K562 (cell line): Measurements from ENCODE around the gene HNRNPK. TPM values are rescaled to one million over a fixed set of nuclear protein-coding genes. Genes with fewer than 3 reads are reported as not detected.

Source experiments
- CTBP1 ChIP-seq: fragments of 450-650 bp; IDR thresholded peaks from 2 replicates; pipeline ENCODE4 v1.6.1; 2016; ENCODE audit warnings: borderline replicate concordance
- GTF2E2 ChIP-seq: fragments of 200-800 bp; sonication (Bioruptor generic); IDR thresholded peaks from 2 replicates; pipeline ENCODE4 v1.6.1; 2016; ENCODE audit warnings: missing genetic modification characterization, missing compliant biosample characterization
- LEF1 ChIP-seq: fragments of 450-650 bp; IDR thresholded peaks from 2 replicates; pipeline ENCODE4 v1.6.1; 2016; ENCODE audit warnings: mild to moderate bottlenecking
- MCM3 ChIP-seq: fragments of 450-650 bp; IDR thresholded peaks from 2 replicates; pipeline ENCODE4 v1.6.1; 2016
- TBL1XR1 ChIP-seq, 2 experiments: IDR thresholded peaks; 2 replicates each; pipeline ENCODE4 v1.6.1; 2012; ENCODE audit warnings: improper control_type of control experiment in 2 of 2, low read length in 2 of 2, mild to moderate bottlenecking in 1 of 2
- ZNF408 ChIP-seq: fragments of 250-450 bp; sonication (Bioruptor Pico); IDR thresholded peaks from 2 replicates; pipeline ENCODE4 v1.4.0; 2020; ENCODE audit warnings: low read depth, mild to moderate bottlenecking, moderate library complexity
- ZNF695 ChIP-seq: fragments of 450-650 bp; formaldehyde crosslinking; IDR thresholded peaks from 2 replicates; pipeline ENCODE4 v1.4.0; 2020; ENCODE audit warnings: mild to moderate bottlenecking, moderate library complexity
- ZNF699 ChIP-seq: fragments of 250-450 bp; sonication (Bioruptor Pico); IDR thresholded peaks from 2 replicates; pipeline ENCODE4 v1.8.0; 2021; ENCODE audit warnings: mild to moderate bottlenecking, moderate library complexity; ENCODE audit not compliant: insufficient replicate concordance
- ZNF77 ChIP-seq: fragments of 250-450 bp; sonication (Bioruptor Pico); IDR thresholded peaks from 2 replicates; pipeline ENCODE4 v1.5.0; 2020
- polyA plus RNA-seq, 8 experiments: library from polyadenylated mRNA; depleted of rRNA in 4 of 8; stranded (reverse) in 5 of 8; unstranded in 3 of 8; fragments of >200 nt; fragmentation: Nextera tagmentation in 2 of 8; fragmentation: Illumina TruSeq in 1 of 8; extraction: Ambion mirVana in 2 of 8; extraction: Trizol in 1 of 8; gene quantifications; 2 replicates each; pipeline versions ENCODE4 v1.2.1 to v1.2.3, GENCODE V29; 2011 to 2014; ENCODE audit warnings: inconsistent platforms in 1 of 8, missing spikeins in 1 of 8
- total RNA-seq, 7 experiments: library from RNA; depleted of rRNA in 6 of 7; stranded (reverse); fragments of >200 nt in 6 of 7; fragmentation: Illumina TruSeq in 2 of 7; extraction: Trizol in 2 of 7; gene quantifications; 2 replicates each; pipeline versions ENCODE4 v1.2.1 to v1.2.3, GENCODE V29; 2011 to 2021; ENCODE audit warnings: low replicate concordance in 1 of 7
- TF ChIP-seq, protein P1 (sequence below): fragments of 250-450 bp; sonication (Bioruptor Pico); IDR thresholded peaks from 2 replicates; pipeline ENCODE4 v1.4.0; 2020; ENCODE audit warnings: mild to moderate bottlenecking, moderate library complexity
- TF ChIP-seq, protein P2 (sequence below): fragments of 450-650 bp; formaldehyde crosslinking; IDR thresholded peaks from 2 replicates; pipeline ENCODE4 v1.4.0; 2020; ENCODE audit warnings: mild to moderate bottlenecking, moderate library complexity
- TF ChIP-seq, protein P3 (sequence below): fragments of 250-450 bp; sonication (Bioruptor Pico); IDR thresholded peaks from 2 replicates; pipeline ENCODE4 v1.8.0; 2021; ENCODE audit warnings: borderline replicate concordance, mild to moderate bottlenecking, moderate library complexity; ENCODE audit not compliant: poor library complexity, severe bottlenecking
- TF ChIP-seq, protein P4 (sequence below): fragments of 250-450 bp; sonication (Bioruptor Pico); IDR thresholded peaks from 2 replicates; pipeline ENCODE4 v1.4.0; 2020; ENCODE audit warnings: mild to moderate bottlenecking, moderate library complexity, borderline replicate concordance
- TF ChIP-seq, protein P5 (sequence below): IDR thresholded peaks from 2 replicates; pipeline ENCODE4 v1.6.1; 2012; ENCODE audit warnings: low read depth, low read length, improper control_type of control experiment, borderline replicate concordance
- TF ChIP-seq, protein P6 (sequence below): fragments of 250-450 bp; sonication (Bioruptor Pico); IDR thresholded peaks from 2 replicates; pipeline ENCODE4 v1.8.0; 2022; ENCODE audit warnings: moderate library complexity, mild to moderate bottlenecking, inconsistent platforms

The HNRNPK gene
- total and polyA plus RNA-seq, 9 of the 15 experiments (the other 6 are each of a cell fraction or from before 2014, with no cell fraction given): 224 to 883 (median 618) TPM

DNA sequence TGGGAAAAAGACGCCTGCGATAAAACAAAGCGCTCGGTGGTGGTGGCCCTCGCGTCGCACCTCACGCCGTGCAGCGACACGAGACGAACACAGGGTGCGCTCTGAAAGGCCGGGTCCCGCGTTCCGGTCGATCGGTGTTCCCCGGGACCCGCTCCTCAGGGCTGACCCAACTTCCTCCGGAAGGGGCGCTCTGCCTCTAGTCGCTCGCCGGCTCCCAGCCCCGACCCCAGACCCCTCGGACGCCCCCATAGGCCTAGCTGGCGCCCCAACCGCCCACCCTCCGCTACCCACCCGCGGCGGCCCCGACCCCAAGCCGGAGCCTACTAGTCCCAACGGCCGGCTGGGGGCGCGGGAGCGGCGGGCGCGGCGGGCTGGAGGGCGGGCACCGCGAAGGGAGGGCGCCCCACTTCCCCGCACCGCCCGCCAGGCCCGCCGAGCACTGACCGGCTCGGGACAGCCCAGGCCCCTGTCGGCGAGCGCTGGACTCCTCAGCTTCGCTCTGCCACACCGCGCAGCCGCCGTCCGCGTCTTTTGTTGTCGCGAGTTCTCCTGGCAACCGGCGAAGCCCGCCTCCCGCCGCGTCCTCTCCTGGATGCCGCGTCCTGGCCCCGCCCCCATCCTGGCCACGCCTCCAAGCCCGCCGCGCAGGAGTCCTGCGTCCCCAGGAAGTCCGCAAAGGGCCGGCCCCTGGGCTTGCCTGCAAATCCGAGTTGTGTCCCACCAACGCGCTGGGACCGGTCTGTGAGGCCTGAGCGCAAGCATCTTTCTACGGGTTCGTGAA lies 58.9 kb downstream of the HNRNPK start, which contains the start of gene KIF27 (continued):
- TF ChIP-seq, protein P1, sequence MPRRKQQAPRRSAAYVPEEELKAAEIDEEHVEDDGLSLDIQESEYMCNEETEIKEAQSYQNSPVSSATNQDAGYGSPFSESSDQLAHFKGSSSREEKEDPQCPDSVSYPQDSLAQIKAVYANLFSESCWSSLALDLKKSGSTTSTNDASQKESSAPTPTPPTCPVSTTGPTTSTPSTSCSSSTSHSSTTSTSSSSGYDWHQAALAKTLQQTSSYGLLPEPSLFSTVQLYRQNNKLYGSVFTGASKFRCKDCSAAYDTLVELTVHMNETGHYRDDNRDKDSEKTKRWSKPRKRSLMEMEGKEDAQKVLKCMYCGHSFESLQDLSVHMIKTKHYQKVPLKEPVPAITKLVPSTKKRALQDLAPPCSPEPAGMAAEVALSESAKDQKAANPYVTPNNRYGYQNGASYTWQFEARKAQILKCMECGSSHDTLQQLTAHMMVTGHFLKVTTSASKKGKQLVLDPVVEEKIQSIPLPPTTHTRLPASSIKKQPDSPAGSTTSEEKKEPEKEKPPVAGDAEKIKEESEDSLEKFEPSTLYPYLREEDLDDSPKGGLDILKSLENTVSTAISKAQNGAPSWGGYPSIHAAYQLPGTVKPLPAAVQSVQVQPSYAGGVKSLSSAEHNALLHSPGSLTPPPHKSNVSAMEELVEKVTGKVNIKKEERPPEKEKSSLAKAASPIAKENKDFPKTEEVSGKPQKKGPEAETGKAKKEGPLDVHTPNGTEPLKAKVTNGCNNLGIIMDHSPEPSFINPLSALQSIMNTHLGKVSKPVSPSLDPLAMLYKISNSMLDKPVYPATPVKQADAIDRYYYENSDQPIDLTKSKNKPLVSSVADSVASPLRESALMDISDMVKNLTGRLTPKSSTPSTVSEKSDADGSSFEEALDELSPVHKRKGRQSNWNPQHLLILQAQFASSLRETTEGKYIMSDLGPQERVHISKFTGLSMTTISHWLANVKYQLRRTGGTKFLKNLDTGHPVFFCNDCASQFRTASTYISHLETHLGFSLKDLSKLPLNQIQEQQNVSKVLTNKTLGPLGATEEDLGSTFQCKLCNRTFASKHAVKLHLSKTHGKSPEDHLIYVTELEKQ: no peak
- TF ChIP-seq, protein P2, sequence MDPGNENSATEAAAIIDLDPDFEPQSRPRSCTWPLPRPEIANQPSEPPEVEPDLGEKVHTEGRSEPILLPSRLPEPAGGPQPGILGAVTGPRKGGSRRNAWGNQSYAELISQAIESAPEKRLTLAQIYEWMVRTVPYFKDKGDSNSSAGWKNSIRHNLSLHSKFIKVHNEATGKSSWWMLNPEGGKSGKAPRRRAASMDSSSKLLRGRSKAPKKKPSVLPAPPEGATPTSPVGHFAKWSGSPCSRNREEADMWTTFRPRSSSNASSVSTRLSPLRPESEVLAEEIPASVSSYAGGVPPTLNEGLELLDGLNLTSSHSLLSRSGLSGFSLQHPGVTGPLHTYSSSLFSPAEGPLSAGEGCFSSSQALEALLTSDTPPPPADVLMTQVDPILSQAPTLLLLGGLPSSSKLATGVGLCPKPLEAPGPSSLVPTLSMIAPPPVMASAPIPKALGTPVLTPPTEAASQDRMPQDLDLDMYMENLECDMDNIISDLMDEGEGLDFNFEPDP: no peak
- TF ChIP-seq ZNF77 (CRISPR knock-in tag) (no peak), ZNF408 (CRISPR knock-in tag) (no peak), ZNF695 (CRISPR knock-in tag) (no peak), TBL1XR1 (IDR thresholded peaks at IDR 0.05; ENCODE audit: low read length in 2 of 2) (no peak), ZNF699 (CRISPR knock-in tag) (no peak), MCM3 (no peak), LEF1 (no peak), GTF2E2 (tag) (no peak), CTBP1 (no peak)
- TF ChIP-seq, protein P3, sequence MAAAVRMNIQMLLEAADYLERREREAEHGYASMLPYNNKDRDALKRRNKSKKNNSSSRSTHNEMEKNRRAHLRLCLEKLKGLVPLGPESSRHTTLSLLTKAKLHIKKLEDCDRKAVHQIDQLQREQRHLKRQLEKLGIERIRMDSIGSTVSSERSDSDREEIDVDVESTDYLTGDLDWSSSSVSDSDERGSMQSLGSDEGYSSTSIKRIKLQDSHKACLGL (CRISPR knock-in tag): no peak
- TF ChIP-seq, protein P4, sequence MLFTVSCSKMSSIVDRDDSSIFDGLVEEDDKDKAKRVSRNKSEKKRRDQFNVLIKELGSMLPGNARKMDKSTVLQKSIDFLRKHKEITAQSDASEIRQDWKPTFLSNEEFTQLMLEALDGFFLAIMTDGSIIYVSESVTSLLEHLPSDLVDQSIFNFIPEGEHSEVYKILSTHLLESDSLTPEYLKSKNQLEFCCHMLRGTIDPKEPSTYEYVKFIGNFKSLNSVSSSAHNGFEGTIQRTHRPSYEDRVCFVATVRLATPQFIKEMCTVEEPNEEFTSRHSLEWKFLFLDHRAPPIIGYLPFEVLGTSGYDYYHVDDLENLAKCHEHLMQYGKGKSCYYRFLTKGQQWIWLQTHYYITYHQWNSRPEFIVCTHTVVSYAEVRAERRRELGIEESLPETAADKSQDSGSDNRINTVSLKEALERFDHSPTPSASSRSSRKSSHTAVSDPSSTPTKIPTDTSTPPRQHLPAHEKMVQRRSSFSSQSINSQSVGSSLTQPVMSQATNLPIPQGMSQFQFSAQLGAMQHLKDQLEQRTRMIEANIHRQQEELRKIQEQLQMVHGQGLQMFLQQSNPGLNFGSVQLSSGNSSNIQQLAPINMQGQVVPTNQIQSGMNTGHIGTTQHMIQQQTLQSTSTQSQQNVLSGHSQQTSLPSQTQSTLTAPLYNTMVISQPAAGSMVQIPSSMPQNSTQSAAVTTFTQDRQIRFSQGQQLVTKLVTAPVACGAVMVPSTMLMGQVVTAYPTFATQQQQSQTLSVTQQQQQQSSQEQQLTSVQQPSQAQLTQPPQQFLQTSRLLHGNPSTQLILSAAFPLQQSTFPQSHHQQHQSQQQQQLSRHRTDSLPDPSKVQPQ: no peak
- TF ChIP-seq, protein P5, sequence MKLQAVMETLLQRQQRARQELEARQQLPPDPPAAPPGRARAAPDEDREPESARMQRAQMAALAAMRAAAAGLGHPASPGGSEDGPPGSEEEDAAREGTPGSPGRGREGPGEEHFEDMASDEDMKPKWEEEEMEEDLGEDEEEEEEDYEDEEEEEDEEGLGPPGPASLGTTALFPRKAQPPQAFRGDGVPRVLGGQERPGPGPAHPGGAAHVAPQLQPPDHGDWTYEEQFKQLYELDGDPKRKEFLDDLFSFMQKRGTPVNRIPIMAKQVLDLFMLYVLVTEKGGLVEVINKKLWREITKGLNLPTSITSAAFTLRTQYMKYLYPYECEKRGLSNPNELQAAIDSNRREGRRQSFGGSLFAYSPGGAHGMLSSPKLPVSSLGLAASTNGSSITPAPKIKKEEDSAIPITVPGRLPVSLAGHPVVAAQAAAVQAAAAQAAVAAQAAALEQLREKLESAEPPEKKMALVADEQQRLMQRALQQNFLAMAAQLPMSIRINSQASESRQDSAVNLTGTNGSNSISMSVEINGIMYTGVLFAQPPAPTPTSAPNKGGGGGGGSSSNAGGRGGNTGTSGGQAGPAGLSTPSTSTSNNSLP: no peak
- TF ChIP-seq, protein P6, sequence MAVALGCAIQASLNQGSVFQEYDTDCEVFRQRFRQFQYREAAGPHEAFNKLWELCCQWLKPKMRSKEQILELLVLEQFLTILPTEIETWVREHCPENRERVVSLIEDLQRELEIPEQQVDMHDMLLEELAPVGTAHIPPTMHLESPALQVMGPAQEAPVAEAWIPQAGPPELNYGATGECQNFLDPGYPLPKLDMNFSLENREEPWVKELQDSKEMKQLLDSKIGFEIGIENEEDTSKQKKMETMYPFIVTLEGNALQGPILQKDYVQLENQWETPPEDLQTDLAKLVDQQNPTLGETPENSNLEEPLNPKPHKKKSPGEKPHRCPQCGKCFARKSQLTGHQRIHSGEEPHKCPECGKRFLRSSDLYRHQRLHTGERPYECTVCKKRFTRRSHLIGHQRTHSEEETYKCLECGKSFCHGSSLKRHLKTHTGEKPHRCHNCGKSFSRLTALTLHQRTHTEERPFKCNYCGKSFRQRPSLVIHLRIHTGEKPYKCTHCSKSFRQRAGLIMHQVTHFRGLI (CRISPR knock-in tag): no peak
